Mucosa of stomach (tissue), 1 donor: ENCODE measurements around the gene MYRIP.
"Not testable (repeated sequence)": the region's sequence is repeated elsewhere in the genome, so short reads cannot be mapped to it uniquely, and the experiment has no call there.

Experiments used
- H3K27me3 ChIP-seq: one replicate; pipeline ENCODE4 v1.7.0; 2013; ENCODE audit warnings: mild to moderate bottlenecking, low read length; ENCODE audit not compliant: control insufficient read depth, insufficient read depth
- H3K36me3 ChIP-seq: one replicate; pipeline ENCODE4 v1.7.0; 2013; ENCODE audit warnings: low read length; ENCODE audit not compliant: control insufficient read depth, insufficient read depth
- H3K4me1 ChIP-seq: one replicate; pipeline ENCODE4 v1.7.0; 2013; ENCODE audit warnings: mild to moderate bottlenecking, low read length; ENCODE audit not compliant: control insufficient read depth, insufficient read depth
- H3K4me3 ChIP-seq: one replicate; pipeline ENCODE4 v1.7.0; 2013; ENCODE audit warnings: low read length
- H3K9ac ChIP-seq: one replicate; pipeline ENCODE4 v1.7.0; 2013; ENCODE audit warnings: mild to moderate bottlenecking, low read length, moderate library complexity
- H3K9me3 ChIP-seq: one replicate; pipeline ENCODE4 v1.7.0; 2013; ENCODE audit warnings: mild to moderate bottlenecking, low read length, moderate library complexity; ENCODE audit not compliant: control insufficient read depth
- donor health status: Pancreatic carcinoma.

MYRIP gene

GRCh38 chr3:40054568-40055222, 245.3 kb downstream of the MYRIP start:
- H3K9ac ChIP-seq, result no peak overlapping the region
- H3K36me3 ChIP-seq, result no peaks in the 10 kb centered on the region
- H3K4me3 ChIP-seq, result no peak overlapping the region
- no peaks in the 10 kb centered on the region for H3K27me3 ChIP-seq
- no peaks in the 10 kb centered on the region for H3K9me3 ChIP-seq
- no peaks in the 10 kb centered on the region for H3K4me1 ChIP-seq

GRCh38 chr3:40055361-40055760, 246.0 kb downstream of the MYRIP start:
- no peaks in the 10 kb centered on the region for H3K4me1 ChIP-seq
- no peak overlapping the region for H3K9ac ChIP-seq
- H3K9me3 ChIP-seq, result no peaks in the 10 kb centered on the region
- no peaks in the 10 kb centered on the region for H3K27me3 ChIP-seq
- H3K4me3 ChIP-seq, result no peak overlapping the region
- H3K36me3 ChIP-seq, result no peaks in the 10 kb centered on the region

GRCh38 chr3:40055956-40056355, 246.5 kb downstream of the MYRIP start:
- H3K9ac ChIP-seq, result no peak overlapping the region
- H3K9me3 ChIP-seq, result no peaks in the 10 kb centered on the region
- no peaks in the 10 kb centered on the region for H3K36me3 ChIP-seq
- no peaks in the 10 kb centered on the region for H3K4me1 ChIP-seq
- H3K27me3 ChIP-seq, result no peaks in the 10 kb centered on the region
- no peak overlapping the region for H3K4me3 ChIP-seq

- Histone ChIP-seq H3K4me3 (no peak overlapping the region), H3K9ac (no peak overlapping the region), H3K4me1 (no peaks in the 10 kb centered on the region), H3K27me3 (no peaks in the 10 kb centered on the region), H3K9me3 (no peaks in the 10 kb centered on the region), H3K36me3 (no peaks in the 10 kb centered on the region)
Measured at GRCh38 chr3:40057077-40057476, 247.7 kb downstream of the MYRIP start.

- no peak overlapping the region for H3K4me3 ChIP-seq
- H3K27me3 ChIP-seq, result no peaks in the 10 kb centered on the region
- H3K4me1 ChIP-seq, result no peaks in the 10 kb centered on the region
- no peak overlapping the region for H3K9ac ChIP-seq
- no peaks in the 10 kb centered on the region for H3K36me3 ChIP-seq
- no peaks in the 10 kb centered on the region for H3K9me3 ChIP-seq
Measured at GRCh38 chr3:40057786-40058185, 248.4 kb downstream of the MYRIP start.

GRCh38 chr3:40068636-40069035, 259.2 kb downstream of the MYRIP start:
- Histone ChIP-seq H3K36me3 (no peaks in the 10 kb centered on the region), H3K27me3 (no peaks in the 10 kb centered on the region), H3K4me1 (peaks cover 6% of the 10 kb centered on the region), H3K9me3 (no peaks in the 10 kb centered on the region), H3K9ac (no peak overlapping the region), H3K4me3 (no peak overlapping the region)

GRCh38 chr3:40070816-40071215, 261.4 kb downstream of the MYRIP start:
- no peaks in the 10 kb centered on the region for H3K27me3 ChIP-seq
- H3K9ac ChIP-seq, result no peak overlapping the region
- H3K4me3 ChIP-seq, result no peak overlapping the region
- no peaks in the 10 kb centered on the region for H3K36me3 ChIP-seq
- H3K9me3 ChIP-seq, result no peaks in the 10 kb centered on the region
- H3K4me1 ChIP-seq, result peaks cover 6% of the 10 kb centered on the region

- H3K27me3 ChIP-seq, result no peaks in the 10 kb centered on the region
- no peaks in the 10 kb centered on the region for H3K9me3 ChIP-seq
- no peak overlapping the region for H3K4me3 ChIP-seq
- peaks cover 6% of the 10 kb centered on the region for H3K4me1 ChIP-seq
- H3K36me3 ChIP-seq, result no peaks in the 10 kb centered on the region
- no peak overlapping the region for H3K9ac ChIP-seq
Measured at GRCh38 chr3:40071683-40072238, 262.4 kb downstream of the MYRIP start.

- no peak overlapping the region for H3K4me3 ChIP-seq
- no peaks in the 10 kb centered on the region for H3K9me3 ChIP-seq
- H3K4me1 ChIP-seq, result peaks cover 6% of the 10 kb centered on the region
- no peaks in the 10 kb centered on the region for H3K27me3 ChIP-seq
- H3K36me3 ChIP-seq, result no peaks in the 10 kb centered on the region
- no peak overlapping the region for H3K9ac ChIP-seq
Measured at GRCh38 chr3:40073310-40074007, 264.1 kb downstream of the MYRIP start.

GRCh38 chr3:40077139-40077538, 267.7 kb downstream of the MYRIP start:
- H3K27me3 ChIP-seq, H3K4me1 ChIP-seq, H3K36me3 ChIP-seq, H3K9ac ChIP-seq, H3K4me3 ChIP-seq, H3K9me3 ChIP-seq: not testable (repeated sequence)

GRCh38 chr3:40077828-40078492, 268.6 kb downstream of the MYRIP start:
- not testable (repeated sequence) for H3K9ac ChIP-seq, H3K27me3 ChIP-seq, H3K4me1 ChIP-seq, H3K4me3 ChIP-seq, H3K36me3 ChIP-seq, H3K9me3 ChIP-seq

GRCh38 chr3:40078590-40078989, 269.2 kb downstream of the MYRIP start:
- Histone ChIP-seq H3K27me3 (no peaks in the 10 kb centered on the region), H3K36me3 (no peaks in the 10 kb centered on the region), H3K4me1 (no peaks in the 10 kb centered on the region), H3K9ac (no peak overlapping the region), H3K4me3 (no peak overlapping the region), H3K9me3 (no peaks in the 10 kb centered on the region)
